GM13977 (cell line): Measurements from ENCODE around the gene CABP4.

Source experiments
- DNase-seq: peaks from one replicate; pipeline ENCODE4 v3.0.0; 2012; ENCODE audit warnings: low spot score
- in situ Hi-C: fragments of 300-500 bp; cut with MboI; formaldehyde crosslinking; loops from one replicate; pipeline ENCODE4 v1.12.0; 2022; ENCODE audit warnings: low sequenced_read_pairs, low pct_unique_long_range_greater_than_20kb, mixed read lengths, inconsistent platforms; ENCODE audit not compliant: unreplicated experiment
- TF ChIP-seq, protein P1 (sequence below): IDR thresholded peaks from 2 replicates; pipeline ENCODE4 v1.5.1; 2012; ENCODE audit warnings: mild to moderate bottlenecking, control low read depth; ENCODE audit not compliant: insufficient read depth; ENCODE audit errors: extremely low read depth, missing control alignments

Gene CABP4

DNA sequence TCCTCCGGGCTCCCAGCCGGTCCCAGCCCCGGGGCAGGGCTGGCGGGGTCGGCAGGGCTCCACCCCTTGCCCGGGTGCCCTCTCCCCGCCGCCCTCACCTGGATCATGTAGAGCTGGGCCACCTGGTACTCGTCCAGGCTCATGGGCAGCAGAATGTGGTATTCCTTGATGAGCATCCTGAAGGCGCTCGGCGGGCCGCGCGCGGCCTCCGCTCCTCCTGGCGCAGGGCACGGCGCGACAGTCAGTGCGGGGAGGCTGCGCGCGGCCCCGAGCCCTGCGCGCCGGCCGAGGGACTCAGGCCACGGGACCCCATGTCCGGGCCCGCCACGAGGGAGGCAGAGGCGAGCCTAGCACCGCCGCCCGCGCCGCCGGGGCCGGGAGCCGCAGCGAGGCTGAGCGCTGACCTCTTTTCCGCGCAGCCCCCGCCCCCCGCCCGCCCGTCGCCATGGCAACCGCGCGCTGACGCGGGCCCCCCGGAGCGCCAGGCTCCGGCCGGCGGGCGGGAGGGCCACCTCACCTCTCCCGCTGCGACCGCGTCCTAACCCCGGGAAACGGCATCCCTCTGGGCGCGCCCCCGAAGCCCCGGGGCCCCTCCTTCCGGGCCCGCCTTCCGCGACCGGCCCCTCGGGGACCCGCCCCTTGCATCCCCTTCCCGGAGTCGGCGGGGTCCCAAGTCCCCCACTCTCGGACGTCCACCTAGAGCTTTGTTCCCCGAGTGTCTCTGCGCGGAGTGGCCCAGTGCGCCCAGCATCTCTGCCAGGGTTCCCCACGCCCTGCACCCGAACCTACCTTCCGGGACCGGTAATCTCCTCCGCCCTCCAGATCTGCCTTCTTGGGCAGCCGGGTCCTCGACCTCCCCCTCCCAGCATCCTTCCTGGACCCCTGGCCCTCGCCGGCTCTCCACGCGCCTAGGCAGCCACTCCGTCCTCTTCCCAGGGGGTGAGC is 49.1 kb downstream of the CABP4 start:
- TF ChIP-seq, protein P1, sequence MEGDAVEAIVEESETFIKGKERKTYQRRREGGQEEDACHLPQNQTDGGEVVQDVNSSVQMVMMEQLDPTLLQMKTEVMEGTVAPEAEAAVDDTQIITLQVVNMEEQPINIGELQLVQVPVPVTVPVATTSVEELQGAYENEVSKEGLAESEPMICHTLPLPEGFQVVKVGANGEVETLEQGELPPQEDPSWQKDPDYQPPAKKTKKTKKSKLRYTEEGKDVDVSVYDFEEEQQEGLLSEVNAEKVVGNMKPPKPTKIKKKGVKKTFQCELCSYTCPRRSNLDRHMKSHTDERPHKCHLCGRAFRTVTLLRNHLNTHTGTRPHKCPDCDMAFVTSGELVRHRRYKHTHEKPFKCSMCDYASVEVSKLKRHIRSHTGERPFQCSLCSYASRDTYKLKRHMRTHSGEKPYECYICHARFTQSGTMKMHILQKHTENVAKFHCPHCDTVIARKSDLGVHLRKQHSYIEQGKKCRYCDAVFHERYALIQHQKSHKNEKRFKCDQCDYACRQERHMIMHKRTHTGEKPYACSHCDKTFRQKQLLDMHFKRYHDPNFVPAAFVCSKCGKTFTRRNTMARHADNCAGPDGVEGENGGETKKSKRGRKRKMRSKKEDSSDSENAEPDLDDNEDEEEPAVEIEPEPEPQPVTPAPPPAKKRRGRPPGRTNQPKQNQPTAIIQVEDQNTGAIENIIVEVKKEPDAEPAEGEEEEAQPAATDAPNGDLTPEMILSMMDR: no peak
- peak; percentile 80 for DNase-seq
- in situ Hi-C loops: no loop called here

DNA sequence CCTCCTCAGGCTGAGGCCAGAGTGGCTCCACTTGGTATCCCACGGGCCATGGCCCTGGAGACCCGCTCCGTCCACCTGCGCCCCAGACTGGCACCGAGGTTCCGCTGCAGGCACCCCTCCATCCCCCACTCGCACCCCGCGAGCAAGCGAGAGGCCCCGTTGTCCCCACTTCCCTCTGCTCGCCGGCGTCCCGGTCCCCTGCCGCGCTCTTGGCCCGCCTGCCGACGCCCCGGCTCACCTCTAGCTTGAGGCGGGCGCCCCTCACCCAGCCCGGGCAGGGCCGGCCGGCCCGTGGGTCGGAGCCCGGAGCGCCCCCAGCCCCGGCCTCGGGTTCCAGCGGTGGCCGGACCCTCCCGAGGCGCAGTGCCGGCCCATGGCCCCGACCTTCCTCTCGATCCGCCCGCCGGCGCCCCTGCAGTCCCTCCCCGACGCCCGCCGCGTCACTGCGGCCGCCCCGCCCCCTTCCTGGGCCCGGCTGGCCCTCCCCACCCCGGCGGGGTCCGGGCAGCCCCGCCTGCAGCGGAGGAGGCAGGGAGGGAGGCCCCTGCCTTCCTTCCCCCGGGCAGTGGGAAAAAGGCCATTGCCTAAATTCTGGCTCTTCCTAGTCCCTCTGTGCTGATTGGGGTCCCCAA is 49.9 kb downstream of the CABP4 start, which contains the start of gene PITPNM1:
TSS of gene PITPNM1 (minus strand) at position 414 of the 632 bp plus-strand sequence. CDS start 1,183 bp downstream, outside the sequence.
- peak; percentile 92 for DNase-seq
- TF ChIP-seq, protein P1: no peak
- in situ Hi-C loops: no loop called here

DNA sequence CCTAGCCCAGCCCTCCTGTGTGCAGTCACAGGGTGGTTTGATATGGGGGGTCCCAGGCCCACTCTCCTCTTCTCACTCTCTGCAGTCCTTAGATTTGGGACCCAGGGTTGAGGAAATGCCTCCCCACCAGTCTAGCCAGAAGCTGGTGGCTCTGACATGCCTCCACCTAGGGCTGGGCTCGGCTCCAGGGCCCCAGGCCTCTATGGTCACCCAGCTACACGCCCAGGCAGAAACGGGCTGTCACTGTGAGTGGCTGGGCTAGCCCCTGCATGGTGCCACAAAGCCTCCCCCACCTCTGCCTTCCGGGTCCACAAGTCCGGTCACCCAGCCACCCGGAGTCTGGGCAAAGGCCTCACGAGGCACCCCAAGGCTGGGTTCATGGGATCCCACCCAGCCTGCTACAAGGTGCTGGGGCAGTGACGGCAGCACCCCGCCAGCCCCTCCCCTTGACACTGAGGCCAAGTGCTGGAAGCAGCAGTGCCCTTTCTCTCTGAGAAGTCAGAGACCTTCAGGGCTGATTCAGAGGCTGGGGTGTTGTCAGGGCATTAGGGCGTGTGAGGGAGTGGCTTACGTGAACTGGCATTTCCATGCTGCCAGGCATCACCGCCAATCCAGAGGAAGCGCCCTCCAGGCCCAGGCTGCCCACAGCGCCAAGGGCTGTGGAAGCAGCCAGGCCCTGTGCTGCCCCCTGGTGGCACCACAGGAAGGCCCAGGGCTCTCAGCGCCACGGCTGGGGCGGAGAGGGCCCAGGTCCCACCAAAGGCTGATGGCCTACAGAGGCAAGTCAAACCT is 50.6 kb downstream of the CABP4 start:
- in situ Hi-C loops: no loop called here
- DNase-seq: peak; percentile 89
- TF ChIP-seq, protein P1: peak; percentile 98

DNA sequence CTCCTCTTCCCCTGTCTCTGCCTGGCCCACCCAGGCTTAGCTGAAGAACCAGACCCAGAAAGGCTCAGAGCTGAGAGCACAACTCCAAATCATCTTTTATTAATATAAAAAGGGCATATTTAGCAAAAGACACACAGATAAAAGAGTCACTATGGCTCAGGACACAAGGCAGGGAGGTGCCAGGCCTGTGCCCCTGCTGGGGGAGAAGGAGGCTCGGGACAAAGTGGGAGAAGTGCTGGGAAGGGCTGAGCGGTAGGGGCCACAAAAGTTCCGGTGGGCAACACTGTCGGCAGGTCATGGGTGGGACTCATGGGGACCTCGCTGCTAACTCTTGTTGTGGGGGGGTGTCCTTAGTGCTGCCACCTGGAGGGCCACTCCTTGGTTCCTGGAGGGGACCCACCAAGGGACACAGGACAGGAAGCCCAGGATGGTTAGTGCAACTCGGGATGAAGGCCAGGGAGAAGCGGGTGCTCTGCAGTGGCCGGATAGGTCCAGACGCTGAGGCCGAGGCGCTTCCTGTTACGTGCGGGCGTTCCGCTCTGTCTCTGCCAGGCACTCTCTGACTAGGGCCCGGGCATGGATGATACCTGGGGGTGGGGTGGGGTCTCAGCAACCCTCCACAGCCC is 51.4 kb downstream of the CABP4 start:
- in situ Hi-C loops: no loop called here
- DNase-seq: no peak
- TF ChIP-seq, protein P1: no peak

DNA sequence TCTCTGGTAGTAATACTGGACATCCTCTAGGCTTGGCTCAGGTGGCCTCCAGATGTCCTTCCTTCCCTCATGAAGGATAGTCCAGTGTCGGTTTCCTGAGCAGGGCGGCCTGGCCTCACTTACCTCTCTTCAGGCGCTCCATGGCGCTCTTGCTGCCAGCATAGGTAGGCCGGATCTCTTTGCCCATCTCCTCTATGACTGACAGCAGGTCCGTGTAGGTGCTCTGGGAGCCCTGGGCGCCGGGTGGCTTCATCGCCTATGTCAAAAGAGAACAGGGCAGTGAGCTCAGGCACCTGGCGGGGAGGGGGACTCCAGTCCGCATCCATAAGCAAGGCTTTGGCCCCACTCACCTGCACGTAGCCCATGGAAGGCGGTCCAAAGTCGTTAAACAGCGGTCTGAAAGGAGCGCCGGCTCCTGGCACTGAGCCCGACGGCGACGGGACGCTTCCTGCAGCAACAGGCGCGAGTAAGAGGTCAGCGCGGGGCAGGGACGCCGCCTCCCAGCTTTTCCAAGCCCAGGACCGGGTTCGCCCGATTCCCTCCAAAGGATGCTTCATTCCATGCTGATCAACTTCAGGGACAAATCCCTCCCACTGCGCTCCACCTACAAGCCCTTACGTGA is 52.2 kb downstream of the CABP4 start:
- TF ChIP-seq, protein P1: no peak
- no peak for DNase-seq
- in situ Hi-C loops: no loop called here
